RWPE1 (cell line): ENCODE measurements around the gene SAG.

Experiments used
- CTCF ChIA-PET: fragments of 350-600 bp; sonication (Branson Sonifier 250); formaldehyde crosslinking; extraction: SDS; loops from one replicate; lab custom pipeline; 2021; lab: Yijun Ruan, JAX
- POLR2A ChIA-PET: fragments of 400-600 bp; formaldehyde crosslinking; extraction: SDS; loops from one replicate; lab custom pipeline; 2020; ENCODE audit warnings: antibody characterized with exemption; ENCODE audit not compliant: low non-redundant PET; lab: Yijun Ruan, JAX
- DNase-seq: peaks from one replicate; pipeline ENCODE4 v3.0.0; 2012; ENCODE audit warnings: low spot score
- H3K27ac ChIP-seq: fragments of 450-650 bp; 2 replicates; pipeline ENCODE4 v1.5.1; 2017
- CTCF ChIP-seq: fragments of 450-650 bp; conservative IDR thresholded peaks from 2 replicates; pipeline ENCODE4 v1.5.1; 2017; ENCODE audit warnings: low read depth, mild to moderate bottlenecking

The SAG gene

GRCh38 chr2:233319256-233319655, 11.6 kb downstream of the SAG start:
- ChIA-PET POLR2A (no interaction called here), CTCF (interaction anchor here (0.8 kb wide), 1 partner anchor 109 kb away, joined by 3 read pairs; no protein-coding TSS in a partner anchor)
- DNase-seq, result no peak
- no peak for TF ChIP-seq CTCF
- no peak overlapping the region for H3K27ac ChIP-seq

GRCh38 chr2:233320470-233320869, 12.9 kb downstream of the SAG start:
- ChIA-PET CTCF (no interaction called here), POLR2A (no interaction called here)
- no peak overlapping the region for H3K27ac ChIP-seq
- no peak for TF ChIP-seq CTCF
- no peak for DNase-seq

- H3K27ac ChIP-seq, result no peak overlapping the region
- ChIA-PET CTCF (interaction anchor here (0.6 kb wide), 1 partner anchor 1855 kb away, joined by 3 read pairs; no protein-coding TSS in a partner anchor), POLR2A (no interaction called here)
- TF ChIP-seq CTCF, result no peak
- DNase-seq, result no peak
Observed at GRCh38 chr2:233321166-233321565, 13.6 kb downstream of the SAG start.

GRCh38 chr2:233323851-233324250, 16.2 kb downstream of the SAG start:
- POLR2A ChIA-PET, result no interaction called here
- TF ChIP-seq CTCF, result no peak
- no peak overlapping the region for H3K27ac ChIP-seq
- CTCF ChIA-PET, result no interaction called here
- no peak for DNase-seq

- CTCF ChIA-PET, result interaction anchor here (0.6 kb wide), 1 partner anchor 98 kb away, joined by 4 read pairs; no protein-coding TSS in a partner anchor
- no peak for TF ChIP-seq CTCF
- POLR2A ChIA-PET, result no interaction called here
- no peak overlapping the region for H3K27ac ChIP-seq
- DNase-seq, result no peak
Observed at GRCh38 chr2:233325256-233325655, 17.6 kb downstream of the SAG start.

- no peak for DNase-seq
- no peak for TF ChIP-seq CTCF
- ChIA-PET POLR2A (no interaction called here), CTCF (no interaction called here)
- H3K27ac ChIP-seq, result no peak overlapping the region
Observed at GRCh38 chr2:233325814-233326213, 18.2 kb downstream of the SAG start.
